ENCODE measurements around the gene PTPRG. TPM values are rescaled to one million over a fixed set of nuclear protein-coding genes. Genes with fewer than 3 reads are reported as not detected.

PTPRG gene
- total RNA-seq, 4 donors from 2014 or later = 33.5 to 56.6 (median 46.9) TPM

DNA sequence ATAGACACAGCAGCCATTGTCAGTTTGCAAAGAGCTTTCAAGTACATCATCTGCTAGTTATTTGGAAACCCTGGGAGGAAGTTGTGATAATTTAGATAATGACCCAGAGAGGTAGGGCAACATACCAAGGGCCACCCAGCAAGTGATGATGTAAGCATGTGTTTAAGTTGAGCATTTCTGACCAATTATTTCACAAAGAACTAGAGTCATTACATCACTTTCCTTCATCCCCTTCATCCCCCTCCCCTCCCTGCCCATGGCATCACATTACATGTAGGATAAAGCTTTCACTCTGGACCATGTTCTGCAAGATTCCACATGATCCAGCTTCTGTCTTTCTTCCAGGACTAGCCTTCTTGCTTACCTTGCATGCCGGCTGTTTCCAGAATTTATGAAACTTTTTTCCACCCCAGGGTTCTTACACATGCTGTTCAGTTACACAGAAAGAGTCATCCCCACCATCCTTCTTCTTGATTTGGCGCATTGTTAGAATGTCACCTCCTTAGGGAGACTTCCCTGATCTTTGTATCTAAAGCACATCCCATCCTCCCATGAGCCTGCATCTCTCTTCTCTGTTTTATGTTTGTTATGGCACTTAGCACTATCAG is 71.3 kb downstream of the PTPRG start:
- Histone ChIP-seq H3K36me3 (no peaks in the 10 kb centered on the region), H3K27me3 (no peaks in the 10 kb centered on the region), H3K4me3 (no peak overlapping the region), H3K4me1 (peaks cover 0 to 12% (median 0%) of the 10 kb centered on the region in 4 donors), H3K27ac (no peak overlapping the region), H3K9me3 (no peaks in the 10 kb centered on the region)
- DNase-seq = no peak
- TF ChIP-seq POLR2A (IDR thresholded peaks at IDR 0.05) = no peak
- TF ChIP-seq, protein P1, sequence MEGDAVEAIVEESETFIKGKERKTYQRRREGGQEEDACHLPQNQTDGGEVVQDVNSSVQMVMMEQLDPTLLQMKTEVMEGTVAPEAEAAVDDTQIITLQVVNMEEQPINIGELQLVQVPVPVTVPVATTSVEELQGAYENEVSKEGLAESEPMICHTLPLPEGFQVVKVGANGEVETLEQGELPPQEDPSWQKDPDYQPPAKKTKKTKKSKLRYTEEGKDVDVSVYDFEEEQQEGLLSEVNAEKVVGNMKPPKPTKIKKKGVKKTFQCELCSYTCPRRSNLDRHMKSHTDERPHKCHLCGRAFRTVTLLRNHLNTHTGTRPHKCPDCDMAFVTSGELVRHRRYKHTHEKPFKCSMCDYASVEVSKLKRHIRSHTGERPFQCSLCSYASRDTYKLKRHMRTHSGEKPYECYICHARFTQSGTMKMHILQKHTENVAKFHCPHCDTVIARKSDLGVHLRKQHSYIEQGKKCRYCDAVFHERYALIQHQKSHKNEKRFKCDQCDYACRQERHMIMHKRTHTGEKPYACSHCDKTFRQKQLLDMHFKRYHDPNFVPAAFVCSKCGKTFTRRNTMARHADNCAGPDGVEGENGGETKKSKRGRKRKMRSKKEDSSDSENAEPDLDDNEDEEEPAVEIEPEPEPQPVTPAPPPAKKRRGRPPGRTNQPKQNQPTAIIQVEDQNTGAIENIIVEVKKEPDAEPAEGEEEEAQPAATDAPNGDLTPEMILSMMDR (IDR thresholded peaks at IDR 0.05) = no peak

DNA sequence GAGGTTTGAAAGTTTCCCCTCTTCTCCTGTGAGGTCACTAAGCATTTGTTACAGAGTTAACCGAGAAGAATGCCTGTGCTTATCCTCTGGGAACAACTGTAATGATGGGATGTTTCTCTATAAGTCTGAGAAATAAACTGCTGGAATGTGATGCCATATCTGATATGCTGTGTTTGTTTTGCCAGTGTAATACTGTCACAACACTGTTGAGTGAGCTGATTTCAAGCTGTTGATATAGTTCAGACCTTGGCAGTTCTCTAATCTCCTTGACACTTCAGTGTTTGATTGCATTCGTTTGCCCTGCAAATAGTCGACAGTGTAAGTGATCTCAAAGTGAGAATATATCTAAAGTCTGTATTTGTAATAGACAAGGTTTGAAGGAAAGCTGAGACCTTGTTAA is 73.3 kb downstream of the PTPRG start:
- Histone ChIP-seq H3K36me3 (no peaks in the 10 kb centered on the region), H3K4me3 (no peak overlapping the region), H3K4me1 (peaks cover 0 to 20% (median 0%) of the 10 kb centered on the region in 4 donors), H3K27ac (no peak overlapping the region), H3K27me3 (no peaks in the 10 kb centered on the region), H3K9me3 (no peaks in the 10 kb centered on the region)
- no peak for DNase-seq
- TF ChIP-seq, protein P1 (IDR thresholded peaks at IDR 0.05) = no peak

DNA sequence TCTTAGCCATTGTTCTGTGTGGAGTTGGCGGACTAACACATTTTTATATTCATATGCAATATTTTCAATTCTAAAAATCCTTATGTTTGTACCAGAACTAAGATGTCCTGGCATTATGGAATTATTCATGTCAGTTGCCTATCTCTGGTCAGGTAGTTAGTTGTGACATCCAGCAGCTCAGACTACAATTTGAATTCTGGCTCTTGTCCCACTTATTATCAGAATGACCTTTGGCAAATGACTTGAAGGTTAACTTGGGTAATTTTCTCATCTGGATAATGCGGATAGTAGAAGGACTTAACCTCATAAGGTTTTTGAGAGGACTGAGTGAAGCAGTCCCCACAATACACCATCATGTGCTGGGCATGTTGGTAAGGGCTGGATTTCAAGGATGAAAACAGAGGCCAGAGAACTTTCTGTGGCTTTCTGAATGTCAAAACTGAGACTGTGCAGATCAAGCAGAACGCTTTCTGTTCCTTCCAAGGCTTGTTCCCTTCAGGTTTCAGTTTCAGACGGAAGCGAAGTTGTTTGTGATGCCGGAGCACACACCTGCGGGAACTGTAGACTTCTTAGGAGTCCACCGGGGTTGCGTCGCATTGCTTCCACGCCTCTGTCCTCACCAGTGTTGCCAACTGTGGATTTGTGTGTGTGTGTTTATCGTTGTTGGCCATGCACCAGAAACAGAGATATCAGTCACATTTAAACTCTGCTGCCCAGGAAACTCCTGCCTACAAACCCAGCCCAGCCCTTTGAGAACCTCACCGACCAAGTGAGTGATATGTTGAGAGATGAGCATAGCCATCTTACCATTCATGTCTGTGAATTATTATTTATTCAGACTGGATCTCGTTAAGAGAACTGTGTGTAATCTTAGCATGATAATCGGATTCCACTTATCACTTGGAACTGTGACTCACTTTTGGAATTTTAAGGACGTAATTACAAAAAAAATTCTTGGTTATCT is 76.0 kb downstream of the PTPRG start:
- Histone ChIP-seq H3K27me3 (no peaks in the 10 kb centered on the region), H3K36me3 (no peaks in the 10 kb centered on the region), H3K27ac (peak overlapping the region; percentile 27 to 87 (median 70)), H3K4me3 (peak overlapping the region in 3 of 4 donors; percentile 8 to 41 (median 39)), H3K9me3 (no peaks in the 10 kb centered on the region), H3K4me1 (peaks cover 0 to 20% (median 0%) of the 10 kb centered on the region in 4 donors)
- DNase-seq = peak; percentile 71 to 85 (median 76)
- TF ChIP-seq POLR2A (IDR thresholded peaks at IDR 0.05) = peak; percentile 21 to 48
- TF ChIP-seq, protein P1 (IDR thresholded peaks at IDR 0.05) = no peak

DNA sequence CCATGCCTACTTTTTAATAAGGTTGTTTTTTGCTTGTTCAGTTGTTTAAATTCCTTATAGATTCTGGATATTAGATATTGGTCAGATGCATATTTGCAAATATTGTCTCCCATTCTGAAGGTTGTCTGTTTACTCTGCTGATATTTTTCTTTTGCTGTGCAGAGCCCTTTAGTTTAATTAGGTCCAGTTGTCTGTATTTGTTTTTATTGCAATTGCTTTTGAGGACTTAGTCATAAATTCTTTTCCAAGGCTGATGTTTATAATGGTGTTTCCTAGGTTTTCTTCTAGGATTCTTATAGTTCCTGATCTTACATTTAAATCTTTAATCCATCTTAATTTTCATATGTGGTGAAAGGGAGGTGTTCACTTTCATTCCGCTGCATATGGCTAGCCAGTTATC is 77.4 kb downstream of the PTPRG start:
- H3K4me1 ChIP-seq = peaks cover 0 to 20% (median 0%) of the 10 kb centered on the region in 4 donors
- H3K9me3 ChIP-seq = no peaks in the 10 kb centered on the region
- H3K27ac ChIP-seq = no peak overlapping the region
- H3K27me3 ChIP-seq = no peaks in the 10 kb centered on the region
- TF ChIP-seq, protein P1 (IDR thresholded peaks at IDR 0.05) = no peak
- no peak for TF ChIP-seq POLR2A (IDR thresholded peaks at IDR 0.05)
- H3K4me3 ChIP-seq = no peak overlapping the region
- no peak for DNase-seq
- no peaks in the 10 kb centered on the region for H3K36me3 ChIP-seq

DNA sequence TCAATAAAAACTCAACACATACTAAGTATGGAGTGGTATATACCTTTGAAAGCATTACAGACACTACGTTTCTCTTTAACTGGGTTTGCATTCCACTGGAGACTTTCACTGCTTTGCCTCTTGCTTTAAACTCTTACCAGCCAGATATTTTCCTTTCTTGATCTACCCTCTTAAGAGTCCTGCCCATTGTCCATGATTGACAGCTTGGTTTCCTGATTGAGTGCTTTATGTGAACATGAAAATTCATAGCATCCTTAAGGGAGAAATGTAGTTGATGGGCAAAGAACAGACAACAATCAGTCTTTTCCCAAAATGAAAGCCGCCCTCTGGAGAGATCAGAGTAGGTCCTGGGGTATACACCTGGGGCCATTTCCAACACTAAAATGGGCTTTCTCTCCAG is 78.6 kb downstream of the PTPRG start:
- H3K4me3 ChIP-seq = no peak overlapping the region
- peaks cover 0 to 20% (median 0%) of the 10 kb centered on the region in 4 donors for H3K4me1 ChIP-seq
- TF ChIP-seq, protein P1 (IDR thresholded peaks at IDR 0.05) = no peak
- no peak for TF ChIP-seq POLR2A (IDR thresholded peaks at IDR 0.05)
- H3K27ac ChIP-seq = no peak overlapping the region
- DNase-seq = no peak
- H3K9me3 ChIP-seq = no peaks in the 10 kb centered on the region
- H3K27me3 ChIP-seq = no peaks in the 10 kb centered on the region
- no peaks in the 10 kb centered on the region for H3K36me3 ChIP-seq
